Measurements from ENCODE around the gene MRPL19. TPM values are rescaled to one million over a fixed set of nuclear protein-coding genes. Genes with fewer than 3 reads are reported as not detected.
A peak's percentile ranks its signal among the peaks of the same experiment; 100 is the strongest.

MRPL19 gene
- total and polyA plus RNA-seq, 10 of the 15 experiments (the other 5 are each of a cell fraction or from before 2014, with no cell fraction given) = 13.1 to 99.0 (median 56.6) TPM

GRCh38 chr2:75737961-75738360 lies 91.4 kb downstream of the MRPL19 start:
- ChIA-PET CTCF (no interaction called here), SMC1A (ENCODE audit: uncharacterized antibody, unreplicated experiment) (no interaction called here), RAD21 (ENCODE audit: unreplicated experiment) (no interaction called here), POLR2A (no interaction called here)
- Histone ChIP-seq H3K4me1 (ENCODE audit: control insufficient read depth, insufficient read depth, low read length) (no peaks in the 10 kb centered on the region), H3K36me3 (ENCODE audit: control insufficient read depth in 2 of 2, insufficient read depth in 2 of 2, low read length in 1 of 2) (no peaks in the 10 kb centered on the region), H3K27ac (ENCODE audit: control insufficient read depth, insufficient read depth) (no peak overlapping the region), H3K9me3 (replicated peaks; ENCODE audit: control insufficient read depth, insufficient read depth, low read length) (no peaks in the 10 kb centered on the region; the same call in 2 of the 3 replicates), H3K79me2 (ENCODE audit: control insufficient read depth, insufficient read depth, low read length) (no peaks in the 10 kb centered on the region), H3K4me3 (no peak overlapping the region), H3K9ac (ENCODE audit: control insufficient read depth, insufficient read depth, low read length) (no peak overlapping the region), H3K4me2 (ENCODE audit: control insufficient read depth, insufficient read depth) (no peak overlapping the region), H4K20me1 (ENCODE audit: control insufficient read depth, insufficient read depth) (no peaks in the 10 kb centered on the region), H3K27me3 (replicated peaks in 1 of 2; ENCODE audit: control insufficient read depth in 2 of 2, insufficient read depth in 2 of 2, low read length in 1 of 2) (no peaks in the 10 kb centered on the region), H2AFZ (ENCODE audit: control insufficient read depth, low read depth, low read length) (no peak overlapping the region)
- FAIRE-seq = peak; percentile 18
- DNase-seq (ENCODE audit: low read depth, low spot score) = no peak
- BruUV-seq (replicated peaks) = no TSS peak
- no peak for ATAC-seq
- intact Hi-C loops (cut with micrococcal nuclease; ENCODE audit: unreplicated experiment) (no loop called here), in situ Hi-C loops (cut with MboI) (no loop called here)
- 64% methylated on average over 1 of the region's 1 CpG for WGBS (ENCODE audit: insufficient coverage, insufficient replicate concordance, low lambda C conversion rate, missing lambda C conversion rate)
- TF ChIP-seq, protein P1, sequence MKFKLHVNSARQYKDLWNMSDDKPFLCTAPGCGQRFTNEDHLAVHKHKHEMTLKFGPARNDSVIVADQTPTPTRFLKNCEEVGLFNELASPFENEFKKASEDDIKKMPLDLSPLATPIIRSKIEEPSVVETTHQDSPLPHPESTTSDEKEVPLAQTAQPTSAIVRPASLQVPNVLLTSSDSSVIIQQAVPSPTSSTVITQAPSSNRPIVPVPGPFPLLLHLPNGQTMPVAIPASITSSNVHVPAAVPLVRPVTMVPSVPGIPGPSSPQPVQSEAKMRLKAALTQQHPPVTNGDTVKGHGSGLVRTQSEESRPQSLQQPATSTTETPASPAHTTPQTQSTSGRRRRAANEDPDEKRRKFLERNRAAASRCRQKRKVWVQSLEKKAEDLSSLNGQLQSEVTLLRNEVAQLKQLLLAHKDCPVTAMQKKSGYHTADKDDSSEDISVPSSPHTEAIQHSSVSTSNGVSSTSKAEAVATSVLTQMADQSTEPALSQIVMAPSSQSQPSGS (IDR thresholded peaks at IDR 0.05; ENCODE audit: low read length) = no peak
- TF ChIP-seq, protein P2, sequence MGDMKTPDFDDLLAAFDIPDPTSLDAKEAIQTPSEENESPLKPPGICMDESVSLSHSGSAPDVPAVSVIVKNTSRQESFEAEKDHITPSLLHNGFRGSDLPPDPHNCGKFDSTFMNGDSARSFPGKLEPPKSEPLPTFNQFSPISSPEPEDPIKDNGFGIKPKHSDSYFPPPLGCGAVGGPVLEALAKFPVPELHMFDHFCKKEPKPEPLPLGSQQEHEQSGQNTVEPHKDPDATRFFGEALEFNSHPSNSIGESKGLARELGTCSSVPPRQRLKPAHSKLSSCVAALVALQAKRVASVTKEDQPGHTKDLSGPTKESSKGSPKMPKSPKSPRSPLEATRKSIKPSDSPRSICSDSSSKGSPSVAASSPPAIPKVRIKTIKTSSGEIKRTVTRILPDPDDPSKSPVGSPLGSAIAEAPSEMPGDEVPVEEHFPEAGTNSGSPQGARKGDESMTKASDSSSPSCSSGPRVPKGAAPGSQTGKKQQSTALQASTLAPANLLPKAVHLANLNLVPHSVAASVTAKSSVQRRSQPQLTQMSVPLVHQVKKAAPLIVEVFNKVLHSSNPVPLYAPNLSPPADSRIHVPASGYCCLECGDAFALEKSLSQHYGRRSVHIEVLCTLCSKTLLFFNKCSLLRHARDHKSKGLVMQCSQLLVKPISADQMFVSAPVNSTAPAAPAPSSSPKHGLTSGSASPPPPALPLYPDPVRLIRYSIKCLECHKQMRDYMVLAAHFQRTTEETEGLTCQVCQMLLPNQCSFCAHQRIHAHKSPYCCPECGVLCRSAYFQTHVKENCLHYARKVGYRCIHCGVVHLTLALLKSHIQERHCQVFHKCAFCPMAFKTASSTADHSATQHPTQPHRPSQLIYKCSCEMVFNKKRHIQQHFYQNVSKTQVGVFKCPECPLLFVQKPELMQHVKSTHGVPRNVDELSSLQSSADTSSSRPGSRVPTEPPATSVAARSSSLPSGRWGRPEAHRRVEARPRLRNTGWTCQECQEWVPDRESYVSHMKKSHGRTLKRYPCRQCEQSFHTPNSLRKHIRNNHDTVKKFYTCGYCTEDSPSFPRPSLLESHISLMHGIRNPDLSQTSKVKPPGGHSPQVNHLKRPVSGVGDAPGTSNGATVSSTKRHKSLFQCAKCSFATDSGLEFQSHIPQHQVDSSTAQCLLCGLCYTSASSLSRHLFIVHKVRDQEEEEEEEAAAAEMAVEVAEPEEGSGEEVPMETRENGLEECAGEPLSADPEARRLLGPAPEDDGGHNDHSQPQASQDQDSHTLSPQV (IDR thresholded peaks at IDR 0.05) = no peak
- TF ChIP-seq POLR2A (IDR thresholded peaks at IDR 0.05; ENCODE audit: low read depth, low read length) (no peak), EGR1 (IDR thresholded peaks at IDR 0.05; ENCODE audit: borderline replicate concordance in 1 of 2, low read depth in 2 of 2, low read length in 2 of 2) (no peak), NBN (IDR thresholded peaks at IDR 0.05) (no peak), RELB (IDR thresholded peaks at IDR 0.05; ENCODE audit: low read depth) (no peak), ZZZ3 (IDR thresholded peaks at IDR 0.05; ENCODE audit: control insufficient read depth, insufficient read length, low read depth) (no peak), CBX3 (IDR thresholded peaks at IDR 0.05; ENCODE audit: borderline replicate concordance, low read depth) (no peak), FOXK2 (IDR thresholded peaks at IDR 0.05) (no peak), NFXL1 (IDR thresholded peaks at IDR 0.05; ENCODE audit: borderline replicate concordance) (no peak), MTA2 (IDR thresholded peaks at IDR 0.05; ENCODE audit: low read depth) (no peak), SREBF1 (IDR thresholded peaks at IDR 0.05; ENCODE audit: low read length) (no peak), ASH2L (IDR thresholded peaks at IDR 0.05; ENCODE audit: borderline replicate concordance, low read depth) (no peak), PML (IDR thresholded peaks at IDR 0.05; ENCODE audit: low read length) (no peak), TCF12 (IDR thresholded peaks at IDR 0.05; ENCODE audit: low read depth, low read length) (no peak), IRF5 (IDR thresholded peaks at IDR 0.05; ENCODE audit: borderline replicate concordance) (no peak), NR2F1 (conservative IDR thresholded peaks at IDR 0.05) (no peak)
- TF ChIP-seq, protein P3, sequence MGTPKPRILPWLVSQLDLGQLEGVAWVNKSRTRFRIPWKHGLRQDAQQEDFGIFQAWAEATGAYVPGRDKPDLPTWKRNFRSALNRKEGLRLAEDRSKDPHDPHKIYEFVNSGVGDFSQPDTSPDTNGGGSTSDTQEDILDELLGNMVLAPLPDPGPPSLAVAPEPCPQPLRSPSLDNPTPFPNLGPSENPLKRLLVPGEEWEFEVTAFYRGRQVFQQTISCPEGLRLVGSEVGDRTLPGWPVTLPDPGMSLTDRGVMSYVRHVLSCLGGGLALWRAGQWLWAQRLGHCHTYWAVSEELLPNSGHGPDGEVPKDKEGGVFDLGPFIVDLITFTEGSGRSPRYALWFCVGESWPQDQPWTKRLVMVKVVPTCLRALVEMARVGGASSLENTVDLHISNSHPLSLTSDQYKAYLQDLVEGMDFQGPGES (IDR thresholded peaks at IDR 0.05) = no peak
